ENCODE results near the gene FRMD5. TPM values are rescaled to one million over a fixed set of nuclear protein-coding genes. Genes with fewer than 3 reads are reported as not detected.

Gene FRMD5
- total and polyA plus RNA-seq, 2 experiments from 2014 or later, result 5.9 to 10.1 TPM

DNA sequence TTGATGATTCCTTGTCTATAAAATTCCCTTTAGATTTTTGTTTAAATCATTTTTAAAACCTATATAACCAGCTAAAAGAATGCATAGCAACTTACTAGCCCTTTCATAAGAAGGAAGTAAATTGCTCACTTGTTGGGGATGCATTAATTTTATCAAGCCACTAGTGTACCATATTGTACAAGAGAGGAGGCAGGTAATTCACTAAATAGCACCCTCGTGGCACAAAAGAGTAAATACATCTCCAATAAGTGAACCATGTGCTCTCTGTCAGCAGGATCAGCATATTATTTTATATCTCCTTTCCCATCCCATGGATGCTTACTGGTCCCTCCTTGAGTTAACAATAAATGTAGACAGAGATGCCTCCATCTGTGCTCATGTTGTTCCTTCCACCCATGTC is 34.3 kb downstream of the FRMD5 start:
- H3K27ac Mint-ChIP-seq, result no peak overlapping the region
- no peaks in the 10 kb centered on the region for H3K79me2 ChIP-seq (replicated peaks; ENCODE audit: insufficient read depth)
- no peaks in the 10 kb centered on the region for H3K27me3 ChIP-seq (ENCODE audit: insufficient read depth)
- H3K4me1 ChIP-seq (ENCODE audit: insufficient read depth), result no peaks in the 10 kb centered on the region
- H3K4me2 ChIP-seq, result no peak overlapping the region
- ATAC-seq (no peak), DNase-seq (ENCODE audit: low spot score) (no peak)
- peaks cover 3% of the 10 kb centered on the region for H3K4me1 Mint-ChIP-seq
- TF ChIP-seq NANOG (IDR thresholded peaks at IDR 0.05; ENCODE audit: borderline replicate concordance), result no peak
- TF ChIP-seq, protein P1, sequence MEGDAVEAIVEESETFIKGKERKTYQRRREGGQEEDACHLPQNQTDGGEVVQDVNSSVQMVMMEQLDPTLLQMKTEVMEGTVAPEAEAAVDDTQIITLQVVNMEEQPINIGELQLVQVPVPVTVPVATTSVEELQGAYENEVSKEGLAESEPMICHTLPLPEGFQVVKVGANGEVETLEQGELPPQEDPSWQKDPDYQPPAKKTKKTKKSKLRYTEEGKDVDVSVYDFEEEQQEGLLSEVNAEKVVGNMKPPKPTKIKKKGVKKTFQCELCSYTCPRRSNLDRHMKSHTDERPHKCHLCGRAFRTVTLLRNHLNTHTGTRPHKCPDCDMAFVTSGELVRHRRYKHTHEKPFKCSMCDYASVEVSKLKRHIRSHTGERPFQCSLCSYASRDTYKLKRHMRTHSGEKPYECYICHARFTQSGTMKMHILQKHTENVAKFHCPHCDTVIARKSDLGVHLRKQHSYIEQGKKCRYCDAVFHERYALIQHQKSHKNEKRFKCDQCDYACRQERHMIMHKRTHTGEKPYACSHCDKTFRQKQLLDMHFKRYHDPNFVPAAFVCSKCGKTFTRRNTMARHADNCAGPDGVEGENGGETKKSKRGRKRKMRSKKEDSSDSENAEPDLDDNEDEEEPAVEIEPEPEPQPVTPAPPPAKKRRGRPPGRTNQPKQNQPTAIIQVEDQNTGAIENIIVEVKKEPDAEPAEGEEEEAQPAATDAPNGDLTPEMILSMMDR (conservative IDR thresholded peaks at IDR 0.05; ENCODE audit: low read depth in 2 of 2), result no peak
- no peak for TF ChIP-seq JUNB (IDR thresholded peaks at IDR 0.05; ENCODE audit: unreplicated experiment)
- no peak for TF ChIP-seq ZNF331 (CRISPR knock-in tag; IDR thresholded peaks at IDR 0.05; ENCODE audit: low read depth)
- no peak for TF ChIP-seq EZH2 (IDR thresholded peaks at IDR 0.05; ENCODE audit: low read depth, unreplicated experiment)
- no peak for TF ChIP-seq CREB1 (CRISPR knock-in tag; IDR thresholded peaks at IDR 0.05; ENCODE audit: low read depth)
- TF ChIP-seq EZH2phosphoT487 (IDR thresholded peaks at IDR 0.05; ENCODE audit: unreplicated experiment), result no peak
- no peak for TF ChIP-seq ZNF114 (CRISPR knock-in tag; IDR thresholded peaks at IDR 0.05)
- no peak for TF ChIP-seq POLR2AphosphoS5 (IDR thresholded peaks at IDR 0.05; ENCODE audit: low read depth)
- TF ChIP-seq, protein P2, sequence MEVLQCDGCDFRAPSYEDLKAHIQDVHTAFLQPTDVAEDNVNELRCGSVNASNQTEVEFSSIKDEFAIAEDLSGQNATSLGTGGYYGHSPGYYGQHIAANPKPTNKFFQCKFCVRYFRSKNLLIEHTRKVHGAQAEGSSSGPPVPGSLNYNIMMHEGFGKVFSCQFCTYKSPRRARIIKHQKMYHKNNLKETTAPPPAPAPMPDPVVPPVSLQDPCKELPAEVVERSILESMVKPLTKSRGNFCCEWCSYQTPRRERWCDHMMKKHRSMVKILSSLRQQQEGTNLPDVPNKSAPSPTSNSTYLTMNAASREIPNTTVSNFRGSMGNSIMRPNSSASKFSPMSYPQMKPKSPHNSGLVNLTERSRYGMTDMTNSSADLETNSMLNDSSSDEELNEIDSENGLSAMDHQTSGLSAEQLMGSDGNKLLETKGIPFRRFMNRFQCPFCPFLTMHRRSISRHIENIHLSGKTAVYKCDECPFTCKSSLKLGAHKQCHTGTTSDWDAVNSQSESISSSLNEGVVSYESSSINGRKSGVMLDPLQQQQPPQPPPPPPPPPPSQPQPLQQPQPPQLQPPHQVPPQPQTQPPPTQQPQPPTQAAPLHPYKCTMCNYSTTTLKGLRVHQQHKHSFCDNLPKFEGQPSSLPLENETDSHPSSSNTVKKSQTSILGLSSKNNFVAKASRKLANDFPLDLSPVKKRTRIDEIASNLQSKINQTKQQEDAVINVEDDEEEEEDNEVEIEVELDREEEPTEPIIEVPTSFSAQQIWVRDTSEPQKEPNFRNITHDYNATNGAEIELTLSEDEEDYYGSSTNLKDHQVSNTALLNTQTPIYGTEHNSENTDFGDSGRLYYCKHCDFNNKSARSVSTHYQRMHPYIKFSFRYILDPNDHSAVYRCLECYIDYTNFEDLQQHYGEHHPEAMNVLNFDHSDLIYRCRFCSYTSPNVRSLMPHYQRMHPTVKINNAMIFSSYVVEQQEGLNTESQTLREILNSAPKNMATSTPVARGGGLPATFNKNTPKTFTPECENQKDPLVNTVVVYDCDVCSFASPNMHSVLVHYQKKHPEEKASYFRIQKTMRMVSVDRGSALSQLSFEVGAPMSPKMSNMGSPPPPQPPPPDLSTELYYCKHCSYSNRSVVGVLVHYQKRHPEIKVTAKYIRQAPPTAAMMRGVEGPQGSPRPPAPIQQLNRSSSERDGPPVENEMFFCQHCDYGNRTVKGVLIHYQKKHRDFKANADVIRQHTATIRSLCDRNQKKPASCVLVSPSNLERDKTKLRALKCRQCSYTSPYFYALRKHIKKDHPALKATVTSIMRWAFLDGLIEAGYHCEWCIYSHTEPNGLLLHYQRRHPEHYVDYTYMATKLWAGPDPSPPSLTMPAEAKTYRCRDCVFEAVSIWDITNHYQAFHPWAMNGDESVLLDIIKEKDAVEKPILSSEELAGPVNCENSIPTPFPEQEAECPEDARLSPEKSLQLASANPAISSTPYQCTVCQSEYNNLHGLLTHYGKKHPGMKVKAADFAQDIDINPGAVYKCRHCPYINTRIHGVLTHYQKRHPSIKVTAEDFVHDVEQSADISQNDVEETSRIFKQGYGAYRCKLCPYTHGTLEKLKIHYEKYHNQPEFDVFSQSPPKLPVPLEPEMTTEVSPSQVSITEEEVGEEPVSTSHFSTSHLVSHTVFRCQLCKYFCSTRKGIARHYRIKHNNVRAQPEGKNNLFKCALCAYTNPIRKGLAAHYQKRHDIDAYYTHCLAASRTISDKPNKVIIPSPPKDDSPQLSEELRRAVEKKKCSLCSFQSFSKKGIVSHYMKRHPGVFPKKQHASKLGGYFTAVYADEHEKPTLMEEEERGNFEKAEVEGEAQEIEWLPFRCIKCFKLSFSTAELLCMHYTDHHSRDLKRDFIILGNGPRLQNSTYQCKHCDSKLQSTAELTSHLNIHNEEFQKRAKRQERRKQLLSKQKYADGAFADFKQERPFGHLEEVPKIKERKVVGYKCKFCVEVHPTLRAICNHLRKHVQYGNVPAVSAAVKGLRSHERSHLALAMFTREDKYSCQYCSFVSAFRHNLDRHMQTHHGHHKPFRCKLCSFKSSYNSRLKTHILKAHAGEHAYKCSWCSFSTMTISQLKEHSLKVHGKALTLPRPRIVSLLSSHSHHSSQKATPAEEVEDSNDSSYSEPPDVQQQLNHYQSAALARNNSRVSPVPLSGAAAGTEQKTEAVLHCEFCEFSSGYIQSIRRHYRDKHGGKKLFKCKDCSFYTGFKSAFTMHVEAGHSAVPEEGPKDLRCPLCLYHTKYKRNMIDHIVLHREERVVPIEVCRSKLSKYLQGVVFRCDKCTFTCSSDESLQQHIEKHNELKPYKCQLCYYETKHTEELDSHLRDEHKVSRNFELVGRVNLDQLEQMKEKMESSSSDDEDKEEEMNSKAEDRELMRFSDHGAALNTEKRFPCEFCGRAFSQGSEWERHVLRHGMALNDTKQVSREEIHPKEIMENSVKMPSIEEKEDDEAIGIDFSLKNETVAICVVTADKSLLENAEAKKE (CRISPR knock-in tag; IDR thresholded peaks at IDR 0.05), result no peak
- TF ChIP-seq, protein P3, sequence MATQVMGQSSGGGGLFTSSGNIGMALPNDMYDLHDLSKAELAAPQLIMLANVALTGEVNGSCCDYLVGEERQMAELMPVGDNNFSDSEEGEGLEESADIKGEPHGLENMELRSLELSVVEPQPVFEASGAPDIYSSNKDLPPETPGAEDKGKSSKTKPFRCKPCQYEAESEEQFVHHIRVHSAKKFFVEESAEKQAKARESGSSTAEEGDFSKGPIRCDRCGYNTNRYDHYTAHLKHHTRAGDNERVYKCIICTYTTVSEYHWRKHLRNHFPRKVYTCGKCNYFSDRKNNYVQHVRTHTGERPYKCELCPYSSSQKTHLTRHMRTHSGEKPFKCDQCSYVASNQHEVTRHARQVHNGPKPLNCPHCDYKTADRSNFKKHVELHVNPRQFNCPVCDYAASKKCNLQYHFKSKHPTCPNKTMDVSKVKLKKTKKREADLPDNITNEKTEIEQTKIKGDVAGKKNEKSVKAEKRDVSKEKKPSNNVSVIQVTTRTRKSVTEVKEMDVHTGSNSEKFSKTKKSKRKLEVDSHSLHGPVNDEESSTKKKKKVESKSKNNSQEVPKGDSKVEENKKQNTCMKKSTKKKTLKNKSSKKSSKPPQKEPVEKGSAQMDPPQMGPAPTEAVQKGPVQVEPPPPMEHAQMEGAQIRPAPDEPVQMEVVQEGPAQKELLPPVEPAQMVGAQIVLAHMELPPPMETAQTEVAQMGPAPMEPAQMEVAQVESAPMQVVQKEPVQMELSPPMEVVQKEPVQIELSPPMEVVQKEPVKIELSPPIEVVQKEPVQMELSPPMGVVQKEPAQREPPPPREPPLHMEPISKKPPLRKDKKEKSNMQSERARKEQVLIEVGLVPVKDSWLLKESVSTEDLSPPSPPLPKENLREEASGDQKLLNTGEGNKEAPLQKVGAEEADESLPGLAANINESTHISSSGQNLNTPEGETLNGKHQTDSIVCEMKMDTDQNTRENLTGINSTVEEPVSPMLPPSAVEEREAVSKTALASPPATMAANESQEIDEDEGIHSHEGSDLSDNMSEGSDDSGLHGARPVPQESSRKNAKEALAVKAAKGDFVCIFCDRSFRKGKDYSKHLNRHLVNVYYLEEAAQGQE (IDR thresholded peaks at IDR 0.05; ENCODE audit: unreplicated experiment), result no peak
- no peak for TF ChIP-seq STAT1 (IDR thresholded peaks at IDR 0.05; ENCODE audit: unreplicated experiment)
- TF ChIP-seq, protein P4, sequence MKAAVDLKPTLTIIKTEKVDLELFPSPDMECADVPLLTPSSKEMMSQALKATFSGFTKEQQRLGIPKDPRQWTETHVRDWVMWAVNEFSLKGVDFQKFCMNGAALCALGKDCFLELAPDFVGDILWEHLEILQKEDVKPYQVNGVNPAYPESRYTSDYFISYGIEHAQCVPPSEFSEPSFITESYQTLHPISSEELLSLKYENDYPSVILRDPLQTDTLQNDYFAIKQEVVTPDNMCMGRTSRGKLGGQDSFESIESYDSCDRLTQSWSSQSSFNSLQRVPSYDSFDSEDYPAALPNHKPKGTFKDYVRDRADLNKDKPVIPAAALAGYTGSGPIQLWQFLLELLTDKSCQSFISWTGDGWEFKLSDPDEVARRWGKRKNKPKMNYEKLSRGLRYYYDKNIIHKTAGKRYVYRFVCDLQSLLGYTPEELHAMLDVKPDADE (IDR thresholded peaks at IDR 0.05), result no peak
- H3K27me3 Mint-ChIP-seq (ENCODE audit: insufficient read depth, low read depth, poor library complexity), result no peaks in the 10 kb centered on the region
- no peak overlapping the region for H3K4me3 ChIP-seq
- H3K4me3 Mint-ChIP-seq, result no peak overlapping the region
- H3K36me3 ChIP-seq (ENCODE audit: insufficient read depth), result no peaks in the 10 kb centered on the region
- no peaks in the 10 kb centered on the region for H3K9me2 ChIP-seq (ENCODE audit: insufficient read depth)
- H3K27ac ChIP-seq (ENCODE audit: low read depth), result no peak overlapping the region
- no peaks in the 10 kb centered on the region; the same call in 2 of the 3 replicates for H3K36me3 Mint-ChIP-seq (ENCODE audit: low read depth)
- peaks cover 9% of the 10 kb centered on the region; the same call in 1 of the 2 replicates for H4K20me1 ChIP-seq (replicated peaks; ENCODE audit: insufficient read depth)
- no peaks in the 10 kb centered on the region for H3F3A ChIP-seq (replicated peaks; ENCODE audit: low read depth)
- H2AFZ ChIP-seq, result no peak overlapping the region
- H3K9me3 Mint-ChIP-seq, result no peaks in the 10 kb centered on the region; the same call in 2 of the 3 replicates

Measured in GM23338 (cell line).